H9 (cell line): Measurements from ENCODE around the gene GPR15LG. TPM values are rescaled to one million over a fixed set of nuclear protein-coding genes. Genes with fewer than 3 reads are reported as not detected.

Source experiments
- DNase-seq: peaks from one replicate; pipeline ENCODE4 v3.0.0-alpha.2; 2017
- H2AFZ ChIP-seq: one replicate; pipeline ENCODE4 v1.6.1; 2013; ENCODE audit warnings: mild to moderate bottlenecking, low read length, control low read depth, moderate library complexity
- H2AK5ac ChIP-seq: 2 replicates; pipeline ENCODE4 v1.6.1; 2013; ENCODE audit warnings: low read length, control low read depth, mixed read lengths; ENCODE audit not compliant: insufficient read length
- H2BK120ac ChIP-seq: one replicate; pipeline ENCODE4 v1.6.1; 2013; ENCODE audit warnings: low read depth, mild to moderate bottlenecking, low read length, control low read depth, inconsistent platforms; ENCODE audit not compliant: poor library complexity, severe bottlenecking
- H2BK12ac ChIP-seq: 2 replicates; pipeline ENCODE4 v1.6.1; 2013; ENCODE audit warnings: low read length, control low read depth, mixed read lengths, low read depth; ENCODE audit not compliant: insufficient read length
- H2BK15ac ChIP-seq: 2 replicates; pipeline ENCODE4 v1.6.1; 2013; ENCODE audit warnings: low read depth, low read length, control low read depth
- H2BK20ac ChIP-seq: one replicate; pipeline ENCODE4 v1.6.1; 2013; ENCODE audit warnings: low read depth, mild to moderate bottlenecking, low read length, control low read depth, inconsistent platforms; ENCODE audit not compliant: poor library complexity, severe bottlenecking
- H2BK5ac ChIP-seq: 2 replicates; pipeline ENCODE4 v1.6.1; 2013; ENCODE audit warnings: low read length, control low read depth, mixed read lengths; ENCODE audit not compliant: insufficient read length
- H3K14ac ChIP-seq: 2 replicates; pipeline ENCODE4 v1.6.1; 2013; ENCODE audit warnings: low read length, control low read depth; ENCODE audit not compliant: insufficient read depth
- H3K18ac ChIP-seq: 2 replicates; pipeline ENCODE4 v1.6.1; 2013; ENCODE audit warnings: low read depth, mild to moderate bottlenecking, mixed read lengths, low read length, control low read depth; ENCODE audit not compliant: insufficient read length
- H3K23ac ChIP-seq: 2 replicates; pipeline ENCODE4 v1.6.1; 2013; ENCODE audit warnings: low read length, control low read depth, mixed read lengths, low read depth; ENCODE audit not compliant: insufficient read length
- H3K23me2 ChIP-seq: 2 replicates; pipeline ENCODE4 v1.6.1; 2013; ENCODE audit warnings: low read depth, mild to moderate bottlenecking, mixed read lengths, low read length, control low read depth; ENCODE audit not compliant: insufficient read length, poor library complexity, severe bottlenecking
- H3K27ac ChIP-seq: 2 replicates; pipeline ENCODE4 v1.5.1; 2013; ENCODE audit warnings: low read length, control low read depth, mixed read lengths, low read depth; ENCODE audit not compliant: insufficient read length
- H3K27me3 ChIP-seq: 2 replicates; pipeline ENCODE4 v1.6.1; 2013; ENCODE audit warnings: low read length, control low read depth, inconsistent platforms; ENCODE audit not compliant: insufficient read depth
- H3K4ac ChIP-seq: 2 replicates; pipeline ENCODE4 v1.6.1; 2013; ENCODE audit warnings: low read depth, mild to moderate bottlenecking, control low read depth, inconsistent platforms, low read length, moderate library complexity
- H3K4me1 ChIP-seq: 2 replicates; pipeline ENCODE4 v1.6.1; 2013; ENCODE audit warnings: low read length, control low read depth, inconsistent platforms; ENCODE audit not compliant: insufficient read depth
- H3K4me2 ChIP-seq: 2 replicates; pipeline ENCODE4 v1.6.1; 2013; ENCODE audit warnings: low read length, control low read depth, mixed read lengths; ENCODE audit not compliant: insufficient read length, insufficient read depth
- H3K56ac ChIP-seq: 2 replicates; pipeline ENCODE4 v1.6.1; 2013; ENCODE audit warnings: low read depth, mild to moderate bottlenecking, mixed read lengths, low read length, control low read depth; ENCODE audit not compliant: insufficient read length
- H3K79me1 ChIP-seq: 2 replicates; pipeline ENCODE4 v1.6.1; 2013; ENCODE audit warnings: low read depth, mild to moderate bottlenecking, moderate library complexity, low read length, control low read depth, inconsistent platforms; ENCODE audit not compliant: insufficient read depth, poor library complexity, severe bottlenecking
- H3K79me2 ChIP-seq: 2 replicates; pipeline ENCODE4 v1.6.1; 2013; ENCODE audit warnings: low read length, control low read depth, inconsistent platforms; ENCODE audit not compliant: insufficient read depth
- H3K9ac ChIP-seq: 2 replicates; pipeline ENCODE4 v1.6.1; 2013; ENCODE audit warnings: low read length, control low read depth, mixed read lengths; ENCODE audit not compliant: insufficient read length; ENCODE audit errors: extremely low read depth
- H3K9me3 ChIP-seq: one replicate; pipeline ENCODE4 v1.6.1; 2013; ENCODE audit warnings: low read depth, low read length, inconsistent platforms; ENCODE audit not compliant: control insufficient read depth
- H3T11ph ChIP-seq: one replicate; pipeline ENCODE4 v1.6.1; 2013; ENCODE audit warnings: mild to moderate bottlenecking, low read length, control low read depth, inconsistent platforms
- H4K20me1 ChIP-seq: one replicate; pipeline ENCODE4 v1.6.1; 2013; ENCODE audit not compliant: control insufficient read depth, insufficient read length, insufficient read depth
- H4K5ac ChIP-seq: 2 replicates; pipeline ENCODE4 v1.6.1; 2013; ENCODE audit warnings: low read depth, mild to moderate bottlenecking, mixed read lengths, low read length, control low read depth; ENCODE audit not compliant: insufficient read length
- H4K8ac ChIP-seq: replicated peaks from 2 replicates; pipeline ENCODE4 v1.6.1; 2013; ENCODE audit warnings: low read length, control low read depth, mixed read lengths, low read depth; ENCODE audit not compliant: insufficient read length
- H4K91ac ChIP-seq: 2 replicates; pipeline ENCODE4 v1.6.1; 2013; ENCODE audit warnings: low read depth, mild to moderate bottlenecking, moderate library complexity, mixed read lengths, low read length, control low read depth; ENCODE audit not compliant: insufficient read length
- H3K27ac Mint-ChIP-seq, 3 experiments: 2 replicates in 2 of 3; 3 replicates in 1 of 3; pipeline ENCODE4 v1.8.0; 2020 to 2021; ENCODE audit warnings: mixed read lengths in 3 of 3, mild to moderate bottlenecking in 1 of 3, moderate library complexity in 1 of 3
- H3K27me3 Mint-ChIP-seq: 2 replicates; pipeline ENCODE4 v1.8.0; 2021; ENCODE audit warnings: low read depth, mild to moderate bottlenecking, moderate library complexity, mixed read lengths
- H3K36me3 Mint-ChIP-seq, 3 experiments: 2 replicates in 2 of 3; 3 replicates in 1 of 3; pipeline ENCODE4 v1.8.0; 2020 to 2021; ENCODE audit warnings: low read depth in 3 of 3, mixed read lengths in 3 of 3; ENCODE audit not compliant: insufficient read depth in 1 of 3
- H3K4me1 Mint-ChIP-seq, 2 experiments: 2 replicates each; pipeline ENCODE4 v1.8.0; 2020; ENCODE audit warnings: mixed read lengths in 2 of 2
- H3K4me3 Mint-ChIP-seq, 2 experiments: 2 replicates in 1 of 2; 3 replicates in 1 of 2; pipeline ENCODE4 v1.8.0; 2020 to 2021; ENCODE audit warnings: mild to moderate bottlenecking in 2 of 2, mixed read lengths in 2 of 2, moderate library complexity in 1 of 2
- H3K9me3 Mint-ChIP-seq, 2 experiments: 2 replicates in 1 of 2; 3 replicates in 1 of 2; pipeline ENCODE4 v1.8.0; 2020; ENCODE audit warnings: mild to moderate bottlenecking in 2 of 2, mixed read lengths in 2 of 2, moderate library complexity in 1 of 2
- CTCF ChIP-seq: fragments of 200-600 bp; sonication (generic); conservative IDR thresholded peaks from 3 replicates; pipeline ENCODE4 v1.8.0; 2021; ENCODE audit warnings: antibody characterized with exemption, mild to moderate bottlenecking
- WGBS: extraction: QIAGEN DNeasy Blood & Tissue Kit; methylation state at CpG from one replicate; pipeline ENCODE4 v1.1.7; 2013; ENCODE audit warnings: missing lambda C conversion rate, low lambda C conversion rate, mixed read lengths; ENCODE audit not compliant: insufficient read length; ENCODE audit errors: extremely low coverage; 5-methylcytosine and 5-hydroxymethylcytosine counted together
- total RNA-seq: library from RNA; stranded (reverse); gene quantifications from 2 replicates; pipeline ENCODE4 v1.2.1, GENCODE V29; 2021

GPR15LG gene
- total RNA-seq, 1 experiment from 2014 or later, result not detected

- no peak overlapping the region for H3K23ac ChIP-seq
- no peaks in the 10 kb centered on the region for H3K4me1 Mint-ChIP-seq
- DNase-seq, result no peak
- no peaks in the 10 kb centered on the region for H3K79me2 ChIP-seq
- H2BK5ac ChIP-seq, result no peak overlapping the region
- no peak overlapping the region for H2BK120ac ChIP-seq
- H3K23me2 ChIP-seq, result no peaks in the 10 kb centered on the region
- H3K27ac ChIP-seq, result no peak overlapping the region
- no peak overlapping the region for H2BK15ac ChIP-seq
- H3K79me1 ChIP-seq, result no peaks in the 10 kb centered on the region
- H3K27me3 Mint-ChIP-seq, result peaks cover 3% of the 10 kb centered on the region; the same call in 1 of the 2 replicates
- H4K20me1 ChIP-seq, result no peaks in the 10 kb centered on the region
- H2BK20ac ChIP-seq, result no peak overlapping the region
- no CpG with 5 or more reads among the region's 5 CpGs for WGBS
- no peaks in the 10 kb centered on the region for H3K9me3 Mint-ChIP-seq
- no peak overlapping the region for H3K9ac ChIP-seq
- H3K14ac ChIP-seq, result no peak overlapping the region
- no peaks in the 10 kb centered on the region for H3K27me3 ChIP-seq
- no peak overlapping the region for H3K4me2 ChIP-seq
- H4K5ac ChIP-seq, result no peak overlapping the region
- H4K91ac ChIP-seq, result no peak overlapping the region
- no peak overlapping the region for H3K4me3 Mint-ChIP-seq
- H3K4me1 ChIP-seq, result no peaks in the 10 kb centered on the region
- H3T11ph ChIP-seq, result no peak overlapping the region
- H2AFZ ChIP-seq, result no peak overlapping the region
- H2BK12ac ChIP-seq, result no peak overlapping the region
- H3K9me3 ChIP-seq, result no peaks in the 10 kb centered on the region
- no peak overlapping the region for H4K8ac ChIP-seq
- no peak overlapping the region for H3K4ac ChIP-seq
- H3K18ac ChIP-seq, result no peak overlapping the region
- peak; percentile 35; the same call in 2 of the 3 replicates for TF ChIP-seq CTCF
- peaks cover 0 to 2% (median 0%) of the 10 kb centered on the region in 3 experiments; a peak in 2 of 7 replicates for H3K36me3 Mint-ChIP-seq
- H3K27ac Mint-ChIP-seq, result peak overlapping the region in 1 of 3 experiments; percentile 68; a peak in 2 of 7 replicates
- H2AK5ac ChIP-seq, result no peak overlapping the region
- H3K56ac ChIP-seq, result no peak overlapping the region
These were observed 28.7 kb downstream of the GPR15LG start for GRCh38 chr10:84202349-84202748.
